ENCODE data around the gene NOTCH1. TPM values are rescaled to one million over a fixed set of nuclear protein-coding genes. Genes with fewer than 3 reads are reported as not detected.

Gene NOTCH1
- total and polyA plus RNA-seq, 2 of the 4 experiments (the other 2 are of a cell fraction): 1.8 to 6.0 TPM

DNA sequence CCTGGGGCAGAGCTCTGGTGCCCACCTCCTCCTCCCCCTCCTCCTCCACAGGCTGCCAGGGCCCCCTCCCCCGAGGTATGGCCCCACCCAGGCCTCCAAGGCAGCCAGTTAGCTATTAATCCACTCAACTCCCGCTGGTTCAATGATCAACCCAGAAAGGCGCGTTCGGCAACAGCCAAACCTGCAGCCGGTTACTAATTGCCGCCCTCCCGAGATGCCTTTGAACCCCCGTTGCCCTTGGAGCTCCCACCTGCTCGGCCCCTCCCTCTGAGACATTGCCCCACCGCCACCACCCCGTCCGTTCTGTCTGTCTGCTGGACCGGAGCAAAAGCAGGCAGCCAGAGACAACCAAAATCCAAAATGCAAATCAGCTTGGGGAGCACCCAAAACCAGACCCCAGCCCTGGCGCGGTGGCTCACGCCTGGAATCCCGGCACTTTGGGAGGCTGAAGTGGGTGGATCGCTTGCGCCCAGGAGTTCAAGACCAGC lies 25.8 kb downstream of the NOTCH1 start:
- Histone ChIP-seq H4K91ac (ENCODE audit: insufficient read depth, low read depth, low read length) (no peak overlapping the region), H3K27ac (ENCODE audit: insufficient read depth, low read length) (no peak overlapping the region), H2AK5ac (ENCODE audit: low read depth, low read length) (no peak overlapping the region), H2BK20ac (ENCODE audit: low read depth, low read length) (no peak overlapping the region), H3K4ac (ENCODE audit: low read depth, low read length) (no peak overlapping the region), H2AK9ac (replicated peaks; ENCODE audit: low read depth, low read length, poor library complexity) (no peak overlapping the region), H3K27me3 (ENCODE audit: control insufficient read depth, insufficient read depth, low read length) (no peaks in the 10 kb centered on the region), H3K4me1 (ENCODE audit: control insufficient read depth, insufficient read depth, low read length) (no peaks in the 10 kb centered on the region; the same call in 1 of the 2 replicates), H2BK120ac (ENCODE audit: low read depth, low read length) (no peak overlapping the region), H3K4me2 (ENCODE audit: low read depth, low read length) (no peak overlapping the region), H3K18ac (ENCODE audit: low read depth, low read length) (no peak overlapping the region), H2BK15ac (ENCODE audit: low read depth, low read length) (no peak overlapping the region), H3K4me3 (ENCODE audit: insufficient read depth, low read depth, low read length) (no peak overlapping the region), H4K5ac (ENCODE audit: low read depth, low read length) (no peak overlapping the region), H3K9me1 (ENCODE audit: insufficient read depth, low read length) (no peaks in the 10 kb centered on the region), H3K36me3 (ENCODE audit: control insufficient read depth, insufficient read depth, low read length) (peaks cover 52% of the 10 kb centered on the region), H3K56ac (ENCODE audit: extremely low read depth, insufficient read depth, low read length) (no peak overlapping the region), H3K23ac (ENCODE audit: low read depth, low read length) (no peak overlapping the region), H3K14ac (replicated peaks; ENCODE audit: low read depth, low read length) (no peak overlapping the region), H4K20me1 (ENCODE audit: insufficient read depth, low read length) (no peaks in the 10 kb centered on the region; the same call in none of the 2 replicates), H3K9ac (ENCODE audit: low read depth, low read length) (no peak overlapping the region), H4K8ac (ENCODE audit: low read depth in 2 of 2, low read length in 2 of 2) (no peak overlapping the region), H3K79me1 (ENCODE audit: low read depth in 1 of 2, low read length in 2 of 2) (peaks cover 0 to 11% of the 10 kb centered on the region in 2 experiments; a peak in 2 of 4 replicates), H3K9me3 (ENCODE audit: control insufficient read depth, insufficient read depth, low read length) (no peaks in the 10 kb centered on the region), H2AFZ (replicated peaks; ENCODE audit: low read length, poor library complexity) (no peak overlapping the region), H2BK5ac (ENCODE audit: low read depth, low read length, poor library complexity, severe bottlenecking) (no peak overlapping the region)
- 86% methylated on average over 9 of the region's 20 CpGs; no CpG with 5 or more reads in 1 of the 2 experiments for WGBS, 2 experiments (ENCODE audit: extremely low coverage in 2 of 2, insufficient read length in 1 of 2)
- CTCF ChIA-PET: interaction anchor here (0.6 to 1.1 kb wide), 2 partner anchors 23 to 105 kb away, joined by 4 read pairs; no protein-coding TSS in a partner anchor
- BruUV-seq (replicated peaks): no TSS peak
- DNase-seq: no peak
- TF ChIP-seq RCOR1 (IDR thresholded peaks at IDR 0.05; ENCODE audit: insufficient replicate concordance, low read length): no peak
- TF ChIP-seq, protein P1, sequence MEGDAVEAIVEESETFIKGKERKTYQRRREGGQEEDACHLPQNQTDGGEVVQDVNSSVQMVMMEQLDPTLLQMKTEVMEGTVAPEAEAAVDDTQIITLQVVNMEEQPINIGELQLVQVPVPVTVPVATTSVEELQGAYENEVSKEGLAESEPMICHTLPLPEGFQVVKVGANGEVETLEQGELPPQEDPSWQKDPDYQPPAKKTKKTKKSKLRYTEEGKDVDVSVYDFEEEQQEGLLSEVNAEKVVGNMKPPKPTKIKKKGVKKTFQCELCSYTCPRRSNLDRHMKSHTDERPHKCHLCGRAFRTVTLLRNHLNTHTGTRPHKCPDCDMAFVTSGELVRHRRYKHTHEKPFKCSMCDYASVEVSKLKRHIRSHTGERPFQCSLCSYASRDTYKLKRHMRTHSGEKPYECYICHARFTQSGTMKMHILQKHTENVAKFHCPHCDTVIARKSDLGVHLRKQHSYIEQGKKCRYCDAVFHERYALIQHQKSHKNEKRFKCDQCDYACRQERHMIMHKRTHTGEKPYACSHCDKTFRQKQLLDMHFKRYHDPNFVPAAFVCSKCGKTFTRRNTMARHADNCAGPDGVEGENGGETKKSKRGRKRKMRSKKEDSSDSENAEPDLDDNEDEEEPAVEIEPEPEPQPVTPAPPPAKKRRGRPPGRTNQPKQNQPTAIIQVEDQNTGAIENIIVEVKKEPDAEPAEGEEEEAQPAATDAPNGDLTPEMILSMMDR (conservative IDR thresholded peaks at IDR 0.05; ENCODE audit: low read depth, low read length): no peak
- no peak for TF ChIP-seq RAD21 (IDR thresholded peaks at IDR 0.05; ENCODE audit: low read length)
- no peak for TF ChIP-seq MXI1 (IDR thresholded peaks at IDR 0.05; ENCODE audit: borderline replicate concordance, low read depth, low read length)
- no peak for TF ChIP-seq NFE2L2 (IDR thresholded peaks at IDR 0.05; ENCODE audit: low read depth, low read length)
- no peak for TF ChIP-seq CEBPB (IDR thresholded peaks at IDR 0.05; ENCODE audit: low read depth, low read length)
- no peak for TF ChIP-seq RFX5 (IDR thresholded peaks at IDR 0.05; ENCODE audit: low read depth, low read length)
- TF ChIP-seq SMC3 (IDR thresholded peaks at IDR 0.05; ENCODE audit: low read depth, low read length): no peak
- TF ChIP-seq, protein P2, sequence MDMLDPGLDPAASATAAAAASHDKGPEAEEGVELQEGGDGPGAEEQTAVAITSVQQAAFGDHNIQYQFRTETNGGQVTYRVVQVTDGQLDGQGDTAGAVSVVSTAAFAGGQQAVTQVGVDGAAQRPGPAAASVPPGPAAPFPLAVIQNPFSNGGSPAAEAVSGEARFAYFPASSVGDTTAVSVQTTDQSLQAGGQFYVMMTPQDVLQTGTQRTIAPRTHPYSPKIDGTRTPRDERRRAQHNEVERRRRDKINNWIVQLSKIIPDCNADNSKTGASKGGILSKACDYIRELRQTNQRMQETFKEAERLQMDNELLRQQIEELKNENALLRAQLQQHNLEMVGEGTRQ (IDR thresholded peaks at IDR 0.05; ENCODE audit: low read depth, low read length): no peak
- no peak for TF ChIP-seq MAZ (IDR thresholded peaks at IDR 0.05; ENCODE audit: borderline replicate concordance, low read depth, low read length)
- TF ChIP-seq CHD1 (IDR thresholded peaks at IDR 0.05; ENCODE audit: low read depth, low read length): no peak
- no peak for TF ChIP-seq BHLHE40 (IDR thresholded peaks at IDR 0.05; ENCODE audit: low read depth, low read length)
- TF ChIP-seq, protein P3, sequence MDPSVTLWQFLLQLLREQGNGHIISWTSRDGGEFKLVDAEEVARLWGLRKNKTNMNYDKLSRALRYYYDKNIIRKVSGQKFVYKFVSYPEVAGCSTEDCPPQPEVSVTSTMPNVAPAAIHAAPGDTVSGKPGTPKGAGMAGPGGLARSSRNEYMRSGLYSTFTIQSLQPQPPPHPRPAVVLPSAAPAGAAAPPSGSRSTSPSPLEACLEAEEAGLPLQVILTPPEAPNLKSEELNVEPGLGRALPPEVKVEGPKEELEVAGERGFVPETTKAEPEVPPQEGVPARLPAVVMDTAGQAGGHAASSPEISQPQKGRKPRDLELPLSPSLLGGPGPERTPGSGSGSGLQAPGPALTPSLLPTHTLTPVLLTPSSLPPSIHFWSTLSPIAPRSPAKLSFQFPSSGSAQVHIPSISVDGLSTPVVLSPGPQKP (IDR thresholded peaks at IDR 0.05; ENCODE audit: borderline replicate concordance, low read depth, low read length): no peak
- no peak for TF ChIP-seq MAFK (IDR thresholded peaks at IDR 0.05; ENCODE audit: low read depth, low read length)
- no peak for TF ChIP-seq POLR2A (IDR thresholded peaks at IDR 0.05; ENCODE audit: low read depth, low read length)
- no peak for TF ChIP-seq FOS (IDR thresholded peaks at IDR 0.05; ENCODE audit: low read depth, low read length)
- ATAC-seq (ENCODE audit: low read depth): no peak
- intact Hi-C loops (cut with micrococcal nuclease) (no loop called here), in situ Hi-C loops (cut with MboI; ENCODE audit: low sequenced_read_pairs) (no loop called here), dilution Hi-C loops (cut with HindIII; ENCODE audit: low sequenced_read_pairs, unreplicated experiment) (no loop called here)
- POLR2A ChIA-PET (ENCODE audit: unreplicated experiment): no interaction called here

All from IMR-90 (cell line).